IPS-18a (cell line): ENCODE results near the gene CENPO.
A peak's percentile ranks its signal among the peaks of the same experiment; 100 is the strongest.
"Not testable (repeated sequence)": the region's sequence is repeated elsewhere in the genome, so short reads cannot be mapped to it uniquely, and the experiment has no call there.

Experiments
- H3K27ac ChIP-seq: one replicate; pipeline ENCODE4 v1.5.1; 2013; ENCODE audit warnings: low read length
- H3K27me3 ChIP-seq: one replicate; pipeline ENCODE4 v1.6.1; 2013; ENCODE audit warnings: mild to moderate bottlenecking, low read length; ENCODE audit not compliant: control insufficient read depth, insufficient read depth
- H3K36me3 ChIP-seq: one replicate; pipeline ENCODE4 v1.6.1; 2013; ENCODE audit warnings: low read depth, low read length; ENCODE audit not compliant: control insufficient read depth
- H3K4me1 ChIP-seq: one replicate; pipeline ENCODE4 v1.6.1; 2013; ENCODE audit warnings: low read depth, low read length; ENCODE audit not compliant: control insufficient read depth
- H3K4me3 ChIP-seq: one replicate; pipeline ENCODE4 v1.5.1; 2013; ENCODE audit warnings: low read length
- H3K9ac ChIP-seq: one replicate; pipeline ENCODE4 v1.6.1; 2013; ENCODE audit warnings: mild to moderate bottlenecking, low read length, moderate library complexity
- H3K9me3 ChIP-seq: one replicate; pipeline ENCODE4 v1.6.1; 2013; ENCODE audit warnings: low read depth, low read length; ENCODE audit not compliant: control insufficient read depth

Gene CENPO

DNA sequence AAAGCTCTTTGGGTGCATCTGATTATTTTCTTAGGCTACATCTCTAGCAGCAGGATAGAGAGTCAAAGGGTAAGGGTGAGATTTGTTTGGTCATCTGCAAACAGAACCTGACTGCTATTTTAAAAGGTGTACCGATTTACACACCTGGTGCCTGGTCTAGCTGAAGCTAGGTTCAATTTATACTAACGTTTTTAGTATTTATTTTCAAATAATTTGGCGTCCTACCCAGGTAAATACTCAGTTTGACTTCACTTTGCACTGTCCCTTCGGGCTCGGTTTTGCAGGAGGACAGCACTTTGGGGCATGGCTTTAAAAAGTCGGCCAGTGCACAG, 717 bp upstream of the CENPO start:
- Histone ChIP-seq H3K9me3 (no peaks in the 10 kb centered on the region), H3K4me1 (peaks cover 27% of the 10 kb centered on the region), H3K36me3 (peaks cover 24% of the 10 kb centered on the region), H3K27me3 (no peaks in the 10 kb centered on the region), H3K4me3 (peak overlapping the region; percentile 88), H3K27ac (peak overlapping the region; percentile 98), H3K9ac (peak overlapping the region; percentile 95)

DNA sequence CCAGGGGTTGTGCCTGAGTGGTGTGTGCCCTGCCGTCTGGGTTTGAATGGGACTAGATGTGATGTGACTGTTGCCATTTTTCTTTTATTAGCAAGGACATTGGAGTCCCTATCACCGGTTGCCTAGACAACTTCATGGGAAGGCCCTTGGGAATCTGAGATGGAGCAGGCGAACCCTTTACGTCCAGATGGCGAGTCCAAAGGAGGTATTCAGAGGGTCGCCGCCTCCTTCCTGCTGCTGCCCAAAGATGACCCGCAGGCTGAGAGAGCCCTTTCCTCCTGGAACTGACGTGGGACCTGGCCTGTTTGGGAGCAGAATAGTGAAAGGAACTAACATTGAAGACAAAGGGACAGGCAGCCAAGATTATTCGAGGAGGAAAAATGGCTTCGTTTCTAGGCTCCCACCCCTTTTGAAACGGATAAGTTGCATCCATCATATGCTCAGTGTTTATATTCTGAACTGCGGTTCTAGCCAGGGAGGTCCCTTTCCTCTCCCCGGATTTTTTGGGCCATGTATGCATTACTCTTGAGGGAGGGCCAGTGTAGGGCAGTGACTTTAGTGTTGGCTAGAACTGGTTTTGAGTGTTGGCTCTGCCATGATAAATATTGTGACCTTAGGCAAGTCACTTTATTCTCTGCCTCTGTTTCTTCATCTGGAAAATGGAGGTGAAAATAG, 673 bp downstream of the CENPO start:
- Histone ChIP-seq H3K9me3 (no peaks in the 10 kb centered on the region), H3K36me3 (peaks cover 26% of the 10 kb centered on the region), H3K4me3 (peak overlapping the region; percentile 88), H3K27ac (peak overlapping the region; percentile 98), H3K4me1 (peaks cover 27% of the 10 kb centered on the region), H3K9ac (peak overlapping the region; percentile 95), H3K27me3 (no peaks in the 10 kb centered on the region)

DNA sequence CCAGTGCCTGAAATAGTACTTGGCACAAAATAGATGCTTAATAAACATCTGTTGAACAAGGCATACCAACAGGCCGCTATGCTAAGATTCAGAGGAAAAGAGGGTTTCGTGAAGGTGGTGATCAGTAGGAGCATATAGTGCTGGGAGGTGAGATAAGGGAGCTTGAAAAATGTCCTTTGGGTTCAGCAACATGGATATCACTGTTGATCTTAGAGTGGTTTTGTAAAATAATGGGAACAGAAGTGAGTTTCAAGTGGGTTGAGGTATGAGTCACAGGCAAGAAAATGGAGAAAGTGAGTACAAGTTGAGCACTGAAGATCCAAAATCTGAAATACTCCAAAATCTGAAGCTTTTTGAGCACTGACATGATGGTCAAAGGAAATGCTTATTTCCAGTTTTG, 4.4 kb downstream of the CENPO start:
- H3K36me3 ChIP-seq, result peaks cover 27% of the 10 kb centered on the region

GRCh38 chr2:24800487-24800886, 7.3 kb downstream of the CENPO start:
- peaks cover 23% of the 10 kb centered on the region for H3K36me3 ChIP-seq
- not testable (repeated sequence) for H3K9ac ChIP-seq, H3K4me1 ChIP-seq, H3K4me3 ChIP-seq, H3K9me3 ChIP-seq, H3K27ac ChIP-seq, H3K27me3 ChIP-seq

More for the DNA sequence above, 4.4 kb downstream of the CENPO start:
- no peak overlapping the region for H3K4me3 ChIP-seq
- H3K4me1 ChIP-seq, result peaks cover 12% of the 10 kb centered on the region
- no peaks in the 10 kb centered on the region for H3K9me3 ChIP-seq
- no peak overlapping the region for H3K27ac ChIP-seq
- no peak overlapping the region for H3K9ac ChIP-seq
- H3K27me3 ChIP-seq, result no peaks in the 10 kb centered on the region

GRCh38 chr2:24805811-24806660, 12.8 kb downstream of the CENPO start:
- not testable (repeated sequence) for H3K27ac ChIP-seq, H3K4me3 ChIP-seq, H3K4me1 ChIP-seq, H3K9me3 ChIP-seq, H3K9ac ChIP-seq, H3K27me3 ChIP-seq, H3K36me3 ChIP-seq

GRCh38 chr2:24806661-24807036, 13.4 kb downstream of the CENPO start:
- no peaks in the 10 kb centered on the region for H3K27me3 ChIP-seq
- no peak overlapping the region for H3K27ac ChIP-seq
- no peak overlapping the region for H3K9ac ChIP-seq
- H3K4me3 ChIP-seq, result no peak overlapping the region
- peaks cover 8% of the 10 kb centered on the region for H3K36me3 ChIP-seq
- H3K9me3 ChIP-seq, result peaks cover 3% of the 10 kb centered on the region
- H3K4me1 ChIP-seq, result no peaks in the 10 kb centered on the region

- H3K36me3 ChIP-seq, result peaks cover 17% of the 10 kb centered on the region
- H3K27me3 ChIP-seq, result no peaks in the 10 kb centered on the region
- no peak overlapping the region for H3K4me3 ChIP-seq
- peaks cover 3% of the 10 kb centered on the region for H3K9me3 ChIP-seq
- no peak overlapping the region for H3K27ac ChIP-seq
- no peaks in the 10 kb centered on the region for H3K4me1 ChIP-seq
- H3K9ac ChIP-seq, result no peak overlapping the region
Measured at GRCh38 chr2:24809316-24810007, 16.2 kb downstream of the CENPO start.

- no peaks in the 10 kb centered on the region for H3K27me3 ChIP-seq
- H3K36me3 ChIP-seq, result peaks cover 50% of the 10 kb centered on the region
- H3K27ac ChIP-seq, result no peak overlapping the region
- H3K4me1 ChIP-seq, result no peaks in the 10 kb centered on the region
- H3K9ac ChIP-seq, result no peak overlapping the region
- no peaks in the 10 kb centered on the region for H3K9me3 ChIP-seq
- no peak overlapping the region for H3K4me3 ChIP-seq
Measured at GRCh38 chr2:24813691-24814137, 20.5 kb downstream of the CENPO start.

- H3K4me3 ChIP-seq, result no peak overlapping the region
- H3K9me3 ChIP-seq, result no peaks in the 10 kb centered on the region
- H3K36me3 ChIP-seq, result peaks cover 57% of the 10 kb centered on the region
- no peak overlapping the region for H3K27ac ChIP-seq
- no peaks in the 10 kb centered on the region for H3K4me1 ChIP-seq
- no peak overlapping the region for H3K9ac ChIP-seq
- H3K27me3 ChIP-seq, result no peaks in the 10 kb centered on the region
Measured at GRCh38 chr2:24814516-24814915, 21.3 kb downstream of the CENPO start.

- Histone ChIP-seq H3K27ac (no peak overlapping the region), H3K27me3 (no peaks in the 10 kb centered on the region), H3K4me3 (no peak overlapping the region), H3K4me1 (no peaks in the 10 kb centered on the region), H3K9me3 (no peaks in the 10 kb centered on the region), H3K9ac (no peak overlapping the region), H3K36me3 (peaks cover 62% of the 10 kb centered on the region)
Measured at GRCh38 chr2:24815171-24815570, 21.9 kb downstream of the CENPO start.

DNA sequence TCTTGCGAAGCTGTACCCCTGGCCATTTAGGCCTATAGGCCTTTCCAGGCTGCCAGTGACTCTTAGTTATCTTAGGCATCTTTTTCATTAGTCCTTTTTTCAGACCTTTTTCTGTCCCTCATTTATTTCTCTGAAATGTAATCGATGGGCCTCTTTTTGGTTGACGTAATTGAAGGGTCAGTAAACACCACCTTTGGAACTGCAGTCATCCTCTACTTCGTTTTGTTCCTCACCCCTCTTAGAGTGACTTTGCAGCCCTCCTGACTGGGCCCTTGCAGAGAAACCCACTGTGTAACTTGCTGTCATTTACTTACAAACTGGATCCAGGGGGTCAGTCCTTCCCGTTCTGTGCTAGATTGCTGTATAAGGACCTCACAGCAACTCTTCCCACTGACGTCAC, 23.2 kb downstream of the CENPO start:
- H3K36me3 ChIP-seq, result peaks cover 73% of the 10 kb centered on the region
- H3K9ac ChIP-seq, result no peak overlapping the region
- no peak overlapping the region for H3K4me3 ChIP-seq
- peaks cover 7% of the 10 kb centered on the region for H3K4me1 ChIP-seq
- no peaks in the 10 kb centered on the region for H3K9me3 ChIP-seq
- H3K27ac ChIP-seq, result no peak overlapping the region
- no peaks in the 10 kb centered on the region for H3K27me3 ChIP-seq
